ENCODE results near the gene TUBB4B. TPM values are rescaled to one million over a fixed set of nuclear protein-coding genes. Genes with fewer than 3 reads are reported as not detected.

TUBB4B gene
- total and polyA plus RNA-seq, 10 donors: 55.1 to 137 (median 103) TPM

DNA sequence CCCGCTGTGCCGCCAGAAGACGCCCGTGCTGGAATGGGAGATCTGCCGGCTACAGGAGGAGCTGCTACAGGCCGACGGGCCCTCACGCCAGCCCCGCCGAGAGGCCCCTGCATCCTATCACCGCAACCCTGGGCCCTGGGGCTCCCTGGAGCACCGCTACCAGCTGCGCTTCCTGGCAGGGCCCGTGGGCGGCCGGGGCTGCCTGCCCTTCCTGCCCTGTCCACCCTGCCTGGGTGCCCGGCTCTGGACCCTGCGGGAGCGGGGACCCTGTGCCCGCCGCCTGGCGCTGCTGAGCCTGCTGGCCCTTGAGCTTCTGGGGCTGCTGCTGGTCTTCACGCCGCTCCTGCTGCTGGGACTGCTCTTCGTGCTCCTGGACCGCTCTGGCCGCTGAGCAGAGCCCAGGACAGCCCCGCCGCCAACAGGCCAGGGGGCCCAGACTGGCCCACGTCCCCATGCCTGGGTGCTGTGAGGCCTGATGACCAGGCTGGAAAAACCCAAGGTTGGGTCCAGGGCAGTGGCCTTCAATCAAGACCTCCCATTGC lies 22.8 kb upstream of the TUBB4B start:
- TF ChIP-seq POLR2A (IDR thresholded peaks at IDR 0.05) (no peak), POLR2AphosphoS5 (IDR thresholded peaks at IDR 0.05) (no peak)
- TF ChIP-seq, protein P1, sequence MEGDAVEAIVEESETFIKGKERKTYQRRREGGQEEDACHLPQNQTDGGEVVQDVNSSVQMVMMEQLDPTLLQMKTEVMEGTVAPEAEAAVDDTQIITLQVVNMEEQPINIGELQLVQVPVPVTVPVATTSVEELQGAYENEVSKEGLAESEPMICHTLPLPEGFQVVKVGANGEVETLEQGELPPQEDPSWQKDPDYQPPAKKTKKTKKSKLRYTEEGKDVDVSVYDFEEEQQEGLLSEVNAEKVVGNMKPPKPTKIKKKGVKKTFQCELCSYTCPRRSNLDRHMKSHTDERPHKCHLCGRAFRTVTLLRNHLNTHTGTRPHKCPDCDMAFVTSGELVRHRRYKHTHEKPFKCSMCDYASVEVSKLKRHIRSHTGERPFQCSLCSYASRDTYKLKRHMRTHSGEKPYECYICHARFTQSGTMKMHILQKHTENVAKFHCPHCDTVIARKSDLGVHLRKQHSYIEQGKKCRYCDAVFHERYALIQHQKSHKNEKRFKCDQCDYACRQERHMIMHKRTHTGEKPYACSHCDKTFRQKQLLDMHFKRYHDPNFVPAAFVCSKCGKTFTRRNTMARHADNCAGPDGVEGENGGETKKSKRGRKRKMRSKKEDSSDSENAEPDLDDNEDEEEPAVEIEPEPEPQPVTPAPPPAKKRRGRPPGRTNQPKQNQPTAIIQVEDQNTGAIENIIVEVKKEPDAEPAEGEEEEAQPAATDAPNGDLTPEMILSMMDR (IDR thresholded peaks at IDR 0.05 in 8 of 11, conservative IDR thresholded peaks at IDR 0.05 in 3 of 11): no peak
- intact Hi-C loops (cut with DNase I; ENCODE audit: low total_unique reads): no loop called here
- H3K36me3 ChIP-seq: peaks cover 0 to 50% (median 13%) of the 10 kb centered on the region in 6 donors
- 87 to 93% (median 90%) methylated on average over 26 to 30 of the region's 30 CpGs for WGBS, 5 donors
- no peaks in the 10 kb centered on the region for H3K9me3 ChIP-seq
- H3K27ac ChIP-seq: peak overlapping the region in 3 of 8 donors; percentile 26 to 50 (median 47)
- H3K27me3 ChIP-seq (replicated peaks in 1 of 7): peaks cover 0 to 18% (median 4%) of the 10 kb centered on the region in 7 donors
- H3K4me3 ChIP-seq: no peak overlapping the region
- H3K4me1 ChIP-seq: peaks cover 8 to 56% (median 33%) of the 10 kb centered on the region in 6 donors
- no peak for DNase-seq

DNA sequence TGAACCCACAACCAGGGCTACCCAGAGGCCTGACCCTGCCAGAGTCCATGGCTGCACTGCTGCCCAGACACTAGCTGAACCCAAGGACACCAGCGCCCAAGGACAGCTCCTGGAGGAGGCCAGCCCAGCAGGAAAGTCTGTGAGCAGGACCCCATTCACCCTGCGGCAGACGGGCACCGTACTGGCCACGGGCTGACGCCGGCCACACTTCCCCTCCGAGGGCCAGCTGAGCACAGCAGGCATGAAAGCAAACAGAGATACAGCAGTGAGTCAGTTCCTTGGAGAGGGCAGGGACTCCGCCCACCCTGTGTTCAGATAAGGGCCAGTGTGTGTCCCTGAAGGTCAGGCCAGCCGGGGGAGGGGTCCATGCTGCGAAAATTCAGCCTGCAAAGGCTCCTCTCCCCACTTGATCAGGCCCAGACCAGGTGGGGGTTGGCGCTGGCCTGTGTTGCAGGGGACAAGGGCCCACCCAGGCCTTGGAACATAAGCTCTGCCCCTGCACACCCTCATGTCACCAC lies 22.3 kb upstream of the TUBB4B start:
- no peak overlapping the region for H3K4me3 ChIP-seq
- peaks cover 8 to 59% (median 34%) of the 10 kb centered on the region in 6 donors for H3K4me1 ChIP-seq
- peaks cover 0 to 18% (median 4%) of the 10 kb centered on the region in 7 donors for H3K27me3 ChIP-seq (replicated peaks in 1 of 7)
- H3K9me3 ChIP-seq: no peaks in the 10 kb centered on the region
- H3K27ac ChIP-seq: peak overlapping the region in 3 of 8 donors; percentile 26 to 50 (median 47)
- TF ChIP-seq POLR2A (IDR thresholded peaks at IDR 0.05) (no peak), POLR2AphosphoS5 (IDR thresholded peaks at IDR 0.05) (peak; percentile 4 to 79 (median 49))
- H3K36me3 ChIP-seq: peaks cover 0 to 45% (median 13%) of the 10 kb centered on the region in 6 donors
- DNase-seq: no peak
- WGBS, 5 donors: 76 to 83% (median 81%) methylated on average over 5 to 12 of the region's 12 CpGs
- intact Hi-C loops (cut with DNase I; ENCODE audit: low total_unique reads): no loop called here

DNA sequence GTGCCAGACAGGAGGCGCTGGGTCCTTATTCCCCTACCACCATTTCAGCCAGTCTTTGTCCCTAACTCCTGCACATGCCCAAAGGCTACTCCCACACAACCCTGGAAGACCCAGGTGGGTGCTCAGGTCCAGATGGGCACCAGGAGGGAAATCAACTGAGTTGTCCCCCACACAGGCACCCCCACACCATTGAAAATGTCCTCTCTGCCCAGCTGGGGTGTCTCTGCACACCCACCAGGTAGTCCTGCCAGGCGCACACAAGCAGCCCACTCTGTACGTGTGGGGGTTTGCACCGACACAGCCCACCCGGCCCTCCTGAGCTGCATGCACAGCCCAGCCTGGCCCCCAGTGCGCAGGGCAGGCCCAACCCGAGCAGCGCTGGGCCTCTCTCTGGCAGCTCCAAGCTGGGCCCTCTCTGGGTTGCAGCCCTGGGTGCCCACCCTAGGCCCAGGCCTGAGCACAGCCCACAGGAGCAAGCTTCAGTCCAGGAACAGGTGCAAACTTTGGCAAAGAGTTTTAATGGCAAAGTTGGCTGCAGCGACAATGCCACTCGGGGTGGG lies 21.2 kb upstream of the TUBB4B start:
- intact Hi-C loops (cut with DNase I; ENCODE audit: low total_unique reads): loop anchor here (5.0 kb wide), 1 partner anchor 103 kb away; no protein-coding TSS in a partner anchor
- Histone ChIP-seq H3K27me3 (replicated peaks in 1 of 7) (peaks cover 0 to 18% (median 4%) of the 10 kb centered on the region in 7 donors), H3K4me3 (no peak overlapping the region), H3K4me1 (peaks cover 8 to 69% (median 44%) of the 10 kb centered on the region in 6 donors), H3K27ac (no peak overlapping the region), H3K9me3 (no peaks in the 10 kb centered on the region), H3K36me3 (peaks cover 0 to 34% (median 12%) of the 10 kb centered on the region in 6 donors)
- TF ChIP-seq POLR2AphosphoS5 (IDR thresholded peaks at IDR 0.05): peak in 1 of 3 donors; percentile 34
- TF ChIP-seq, protein P1 (IDR thresholded peaks at IDR 0.05 in 8 of 11, conservative IDR thresholded peaks at IDR 0.05 in 3 of 11): no peak
- WGBS, 5 donors: 89 to 98% (median 95%) methylated on average over 4 to 10 of the region's 10 CpGs
- DNase-seq: no peak

DNA sequence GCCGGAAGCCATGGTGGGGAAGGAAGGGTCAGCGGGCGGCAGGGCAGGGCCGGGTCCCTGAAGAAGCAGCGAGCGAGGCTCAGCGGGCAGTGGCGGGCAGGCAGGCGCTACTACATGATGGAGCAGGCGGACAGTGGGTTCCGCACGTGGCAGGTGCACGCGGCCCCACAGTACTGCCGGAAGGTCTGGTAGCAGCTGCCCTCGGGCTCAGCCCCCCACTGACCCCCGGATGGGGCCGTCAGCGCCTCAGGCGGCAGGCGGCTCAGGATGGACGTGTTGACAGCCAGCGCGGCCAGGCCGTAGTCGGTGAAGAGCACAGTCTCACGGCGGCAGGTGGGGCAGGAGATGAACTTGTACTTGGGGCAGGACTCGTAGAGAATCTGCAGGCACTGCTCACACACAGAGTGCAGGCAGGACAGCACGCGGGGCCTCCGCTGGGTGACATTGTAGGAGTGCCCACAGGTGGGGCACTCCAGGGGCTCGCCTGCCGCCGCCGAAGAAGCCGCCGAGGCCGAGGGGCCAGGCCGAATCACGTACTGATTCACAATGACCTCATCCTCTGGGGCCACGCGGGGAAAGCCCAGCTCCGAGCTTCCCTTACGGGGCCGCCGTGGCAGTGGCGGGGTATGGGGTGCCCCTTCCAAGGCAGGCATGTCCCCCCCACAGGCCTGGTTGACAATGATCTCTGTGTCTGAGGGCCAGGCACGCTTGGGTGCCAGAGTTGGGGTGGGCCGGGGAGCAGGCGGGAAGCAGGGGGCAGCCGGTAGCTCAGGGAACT lies 20.6 kb upstream of the TUBB4B start:
- intact Hi-C loops (cut with DNase I; ENCODE audit: low total_unique reads): loop anchor here (5.0 kb wide), 1 partner anchor 103 kb away; no protein-coding TSS in a partner anchor
- peaks cover 0 to 28% (median 9%) of the 10 kb centered on the region in 6 donors for H3K36me3 ChIP-seq
- no peak overlapping the region for H3K27ac ChIP-seq
- H3K27me3 ChIP-seq (replicated peaks in 1 of 7): peaks cover 0 to 18% (median 4%) of the 10 kb centered on the region in 7 donors
- TF ChIP-seq, protein P1 (IDR thresholded peaks at IDR 0.05 in 8 of 11, conservative IDR thresholded peaks at IDR 0.05 in 3 of 11): no peak
- peak in 1 of 3 donors; percentile 27 for TF ChIP-seq POLR2AphosphoS5 (IDR thresholded peaks at IDR 0.05)
- H3K4me1 ChIP-seq: peaks cover 8 to 73% (median 44%) of the 10 kb centered on the region in 6 donors
- 89 to 94% (median 93%) methylated on average over 45 to 52 of the region's 52 CpGs for WGBS, 5 donors
- no peaks in the 10 kb centered on the region for H3K9me3 ChIP-seq
- H3K4me3 ChIP-seq: no peak overlapping the region
- no peak for DNase-seq
